Loucy (cell line): ENCODE data around the gene RXYLT1.

Source experiments
- H2AFZ ChIP-seq: fragments of 200-600 bp; sonication (generic); 2 replicates; pipeline ENCODE4 v1.6.0; 2016; ENCODE audit warnings: antibody characterized with exemption, mild to moderate bottlenecking, low read length, moderate library complexity
- H3F3A ChIP-seq: fragments of 200-600 bp; 2 replicates; pipeline ENCODE4 v1.6.0; 2016; ENCODE audit warnings: antibody characterized with exemption, low read depth, mild to moderate bottlenecking
- H3K27me3 ChIP-seq: fragments of 200-600 bp; sonication (generic); 2 replicates; pipeline ENCODE4 v1.6.1; 2014; ENCODE audit warnings: low read length, mild to moderate bottlenecking; ENCODE audit not compliant: insufficient read depth, poor library complexity, severe bottlenecking
- H3K36me3 ChIP-seq: fragments of 200-600 bp; sonication (generic); 2 replicates; pipeline ENCODE4 v1.6.1; 2016; ENCODE audit warnings: low read length; ENCODE audit not compliant: insufficient read depth
- H3K4me1 ChIP-seq: fragments of 200-600 bp; sonication (generic); 2 replicates; pipeline ENCODE4 v1.5.1; 2014; ENCODE audit warnings: low read length, mild to moderate bottlenecking; ENCODE audit not compliant: insufficient read depth, poor library complexity, severe bottlenecking
- H3K4me2 ChIP-seq: fragments of 200-600 bp; sonication (generic); 2 replicates; pipeline ENCODE4 v1.6.0; 2014; ENCODE audit warnings: antibody characterized with exemption, low read length, low read depth, mild to moderate bottlenecking; ENCODE audit not compliant: poor library complexity, severe bottlenecking
- H3K4me3 ChIP-seq: fragments of 200-600 bp; sonication (generic); 2 replicates; pipeline ENCODE4 v1.5.1; 2014; ENCODE audit warnings: low read length, mild to moderate bottlenecking, mixed read lengths; ENCODE audit not compliant: poor library complexity, severe bottlenecking
- H3K79me2 ChIP-seq: fragments of 200-600 bp; sonication (generic); 2 replicates; pipeline ENCODE4 v1.6.1; 2014; ENCODE audit warnings: low read length; ENCODE audit not compliant: insufficient read depth
- H3K9ac ChIP-seq: fragments of 200-600 bp; sonication (generic); 2 replicates; pipeline ENCODE4 v1.6.0; 2014; ENCODE audit warnings: mild to moderate bottlenecking, low read depth, low read length, moderate library complexity; ENCODE audit not compliant: poor library complexity, severe bottlenecking
- H3K9me2 ChIP-seq: fragments of 200-600 bp; sonication (generic); replicated peaks from 2 replicates; pipeline ENCODE4 v1.6.1; 2016; ENCODE audit warnings: low read depth, low read length, mixed read lengths
- H3K9me3 ChIP-seq: fragments of 200-600 bp; sonication (generic); 2 replicates; pipeline ENCODE4 v1.6.1; 2014; ENCODE audit warnings: mild to moderate bottlenecking, antibody characterized with exemption, low read length, low read depth; ENCODE audit not compliant: insufficient read depth
- H4K20me1 ChIP-seq: fragments of 200-600 bp; sonication (generic); 2 replicates; pipeline ENCODE4 v1.6.0; 2014; ENCODE audit warnings: antibody characterized with exemption, low read length, mild to moderate bottlenecking; ENCODE audit not compliant: insufficient read depth, poor library complexity, severe bottlenecking
- EZH2phosphoT487 ChIP-seq: fragments of 200-600 bp; IDR thresholded peaks from 2 replicates; pipeline ENCODE4 v1.6.1; 2018; ENCODE audit warnings: antibody characterized with exemption, mild to moderate bottlenecking, moderate library complexity, borderline replicate concordance
- TF ChIP-seq, protein P1 (sequence below): fragments of 200-600 bp; sonication (generic); conservative IDR thresholded peaks from 2 replicates; pipeline ENCODE4 v1.5.1; 2014; ENCODE audit warnings: mild to moderate bottlenecking, antibody characterized with exemption, low read length

The RXYLT1 gene

DNA sequence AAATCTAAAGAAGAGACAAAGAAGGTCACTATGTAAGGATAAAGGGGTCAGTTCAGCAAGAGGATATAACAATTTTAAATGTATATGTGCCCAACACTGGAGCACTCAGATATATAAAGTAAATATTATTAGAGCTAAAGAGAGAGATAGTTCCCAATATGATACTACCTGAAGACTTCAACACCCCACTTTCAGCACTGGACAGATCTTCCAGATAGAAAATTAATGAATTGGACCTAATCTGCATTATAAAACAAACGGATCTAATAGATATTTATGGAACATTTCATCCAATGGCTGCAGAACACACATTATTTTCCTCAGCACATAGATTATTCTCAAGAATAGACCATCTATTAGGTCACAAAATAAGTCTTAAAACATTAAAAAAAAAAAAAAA lies 40.7 kb downstream of the RXYLT1 start:
- Histone ChIP-seq H3K4me3 (no peak overlapping the region), H3K9me3 (no peaks in the 10 kb centered on the region), H3F3A (no peaks in the 10 kb centered on the region), H3K4me1 (peaks cover 3% of the 10 kb centered on the region), H3K4me2 (no peak overlapping the region), H2AFZ (no peak overlapping the region), H3K79me2 (no peaks in the 10 kb centered on the region), H3K9me2 (no peaks in the 10 kb centered on the region), H4K20me1 (no peaks in the 10 kb centered on the region), H3K9ac (no peak overlapping the region), H3K27me3 (no peaks in the 10 kb centered on the region), H3K36me3 (no peaks in the 10 kb centered on the region)
- TF ChIP-seq, protein P1, sequence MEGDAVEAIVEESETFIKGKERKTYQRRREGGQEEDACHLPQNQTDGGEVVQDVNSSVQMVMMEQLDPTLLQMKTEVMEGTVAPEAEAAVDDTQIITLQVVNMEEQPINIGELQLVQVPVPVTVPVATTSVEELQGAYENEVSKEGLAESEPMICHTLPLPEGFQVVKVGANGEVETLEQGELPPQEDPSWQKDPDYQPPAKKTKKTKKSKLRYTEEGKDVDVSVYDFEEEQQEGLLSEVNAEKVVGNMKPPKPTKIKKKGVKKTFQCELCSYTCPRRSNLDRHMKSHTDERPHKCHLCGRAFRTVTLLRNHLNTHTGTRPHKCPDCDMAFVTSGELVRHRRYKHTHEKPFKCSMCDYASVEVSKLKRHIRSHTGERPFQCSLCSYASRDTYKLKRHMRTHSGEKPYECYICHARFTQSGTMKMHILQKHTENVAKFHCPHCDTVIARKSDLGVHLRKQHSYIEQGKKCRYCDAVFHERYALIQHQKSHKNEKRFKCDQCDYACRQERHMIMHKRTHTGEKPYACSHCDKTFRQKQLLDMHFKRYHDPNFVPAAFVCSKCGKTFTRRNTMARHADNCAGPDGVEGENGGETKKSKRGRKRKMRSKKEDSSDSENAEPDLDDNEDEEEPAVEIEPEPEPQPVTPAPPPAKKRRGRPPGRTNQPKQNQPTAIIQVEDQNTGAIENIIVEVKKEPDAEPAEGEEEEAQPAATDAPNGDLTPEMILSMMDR = no peak
- TF ChIP-seq EZH2phosphoT487 = no peak

DNA sequence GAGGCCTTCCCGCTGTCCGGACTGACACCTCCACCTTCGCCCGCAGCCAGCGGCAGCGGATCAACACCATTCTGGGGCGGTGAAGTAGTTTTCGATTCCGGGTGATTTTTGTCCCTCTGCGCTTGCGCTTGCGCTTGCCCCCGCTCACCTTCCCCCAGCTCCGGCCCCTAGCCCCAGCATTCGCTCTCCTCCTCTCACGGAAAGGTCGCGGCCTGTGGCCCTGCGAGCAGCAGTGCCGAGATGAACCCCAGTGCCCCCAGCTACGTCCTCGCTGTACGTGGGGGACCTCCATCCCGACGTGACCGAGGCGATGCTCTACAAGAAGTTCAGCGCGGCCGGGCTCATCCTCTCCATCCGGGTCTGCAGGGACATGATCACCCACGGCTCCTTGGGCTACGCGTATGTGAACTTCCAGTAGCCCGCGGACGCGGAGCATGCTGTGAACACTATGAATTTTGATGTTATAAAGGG lies 42.1 kb downstream of the RXYLT1 start:
- H3K4me3 ChIP-seq = no peak overlapping the region
- no peaks in the 10 kb centered on the region for H3K79me2 ChIP-seq
- no peaks in the 10 kb centered on the region for H3K4me1 ChIP-seq
- H3K9me2 ChIP-seq = no peaks in the 10 kb centered on the region
- no peaks in the 10 kb centered on the region for H3K9me3 ChIP-seq
- no peak overlapping the region for H2AFZ ChIP-seq
- no peak overlapping the region for H3K9ac ChIP-seq
- no peak overlapping the region for H3K4me2 ChIP-seq
- H3F3A ChIP-seq = no peaks in the 10 kb centered on the region
- no peaks in the 10 kb centered on the region for H3K36me3 ChIP-seq
- TF ChIP-seq EZH2phosphoT487 = no peak
- TF ChIP-seq, protein P1 = no peak
- no peaks in the 10 kb centered on the region for H3K27me3 ChIP-seq
- H4K20me1 ChIP-seq = no peaks in the 10 kb centered on the region

GRCh38 chr12:63822352-63822751 lies 42.6 kb downstream of the RXYLT1 start:
- Histone ChIP-seq H3K9me3 (no peaks in the 10 kb centered on the region), H2AFZ (no peak overlapping the region), H3K36me3 (no peaks in the 10 kb centered on the region), H3F3A (no peaks in the 10 kb centered on the region), H3K4me2 (no peak overlapping the region), H4K20me1 (no peaks in the 10 kb centered on the region), H3K79me2 (no peaks in the 10 kb centered on the region), H3K4me1 (no peaks in the 10 kb centered on the region), H3K4me3 (no peak overlapping the region), H3K9me2 (no peaks in the 10 kb centered on the region), H3K9ac (no peak overlapping the region), H3K27me3 (no peaks in the 10 kb centered on the region)
- TF ChIP-seq, protein P1 = no peak
- no peak for TF ChIP-seq EZH2phosphoT487
